Measurements from ENCODE around the gene AMPH. TPM values are rescaled to one million over a fixed set of nuclear protein-coding genes. Genes with fewer than 3 reads are reported as not detected.

AMPH gene
- total and polyA plus RNA-seq, 11 donors = 0.46 to 5.3 (median 3.1) TPM

GRCh38 chr7:38463277-38464225 is 167.6 kb downstream of the AMPH start:
- intact Hi-C loops (cut with DNase I) = no loop called here
- Histone ChIP-seq H3K9me3 (peaks cover 0 to 16% (median 0%) of the 10 kb centered on the region in 12 donors), H3K4me1 (peaks cover 0 to 3% (median 0%) of the 10 kb centered on the region in 12 donors), H3K27ac (no peak overlapping the region), H3K36me3 (no peaks in the 10 kb centered on the region), H3K27me3 (no peaks in the 10 kb centered on the region), H3K4me3 (peak overlapping the region in 1 of 12 donors; percentile 31)
- ATAC-seq (peak in 1 of 4 donors; percentile 33), DNase-seq (peak in 4 of 5 donors; percentile 37 to 86 (median 52))
- WGBS, 4 donors = 53 to 81% (median 65%) methylated on average over 8 of the region's 8 CpGs
- TF ChIP-seq CTCF (IDR thresholded peaks at IDR 0.05) = no peak
- TF ChIP-seq POLR2A (IDR thresholded peaks at IDR 0.05) = no peak

GRCh38 chr7:38462819-38463218 is 168.4 kb downstream of the AMPH start:
- DNase-seq = peak in 1 of 5 donors; percentile 14
- peaks cover 0 to 3% (median 0%) of the 10 kb centered on the region in 12 donors for H3K4me1 ChIP-seq
- TF ChIP-seq CTCF (IDR thresholded peaks at IDR 0.05) = no peak
- no peak for TF ChIP-seq POLR2A (IDR thresholded peaks at IDR 0.05)
- no peak overlapping the region for H3K27ac ChIP-seq
- peaks cover 0 to 16% (median 0%) of the 10 kb centered on the region in 12 donors for H3K9me3 ChIP-seq
- H3K4me3 ChIP-seq = no peak overlapping the region
- H3K36me3 ChIP-seq = no peaks in the 10 kb centered on the region
- no peaks in the 10 kb centered on the region for H3K27me3 ChIP-seq
- ATAC-seq = no peak
- intact Hi-C loops (cut with DNase I) = no loop called here
- 94 to 97% (median 96%) methylated on average over 11 of the region's 11 CpGs for WGBS, 4 donors

GRCh38 chr7:38461887-38462286 is 169.3 kb downstream of the AMPH start:
- Histone ChIP-seq H3K36me3 (no peaks in the 10 kb centered on the region), H3K9me3 (peaks cover 0 to 16% (median 0%) of the 10 kb centered on the region in 12 donors), H3K27me3 (no peaks in the 10 kb centered on the region), H3K27ac (no peak overlapping the region), H3K4me3 (no peak overlapping the region), H3K4me1 (peaks cover 0 to 3% (median 0%) of the 10 kb centered on the region in 12 donors)
- 88 to 94% (median 90%) methylated on average over 7 of the region's 7 CpGs for WGBS, 4 donors
- no peak for DNase-seq
- intact Hi-C loops (cut with DNase I) = no loop called here
- TF ChIP-seq CTCF (IDR thresholded peaks at IDR 0.05) (no peak), POLR2A (IDR thresholded peaks at IDR 0.05) (no peak)
- ATAC-seq = no peak

- Histone ChIP-seq H3K36me3 (no peaks in the 10 kb centered on the region), H3K27me3 (no peaks in the 10 kb centered on the region), H3K4me1 (peaks cover 0 to 16% (median 7%) of the 10 kb centered on the region in 12 donors), H3K4me3 (no peak overlapping the region), H3K9me3 (peaks cover 0 to 4% (median 0%) of the 10 kb centered on the region in 12 donors), H3K27ac (no peak overlapping the region)
- TF ChIP-seq POLR2A (IDR thresholded peaks at IDR 0.05) (no peak), CTCF (IDR thresholded peaks at IDR 0.05) (no peak)
- WGBS, 4 donors = 86 to 92% (median 90%) methylated on average over 5 of the region's 5 CpGs
- DNase-seq (no peak), ATAC-seq (no peak)
- intact Hi-C loops (cut with DNase I) = loop anchor here in 8 of 10 donors (2.0 to 10.0 kb wide), 9 partner anchors 201 to 301 kb away; no protein-coding TSS in a partner anchor
These were observed 177.3 kb downstream of the AMPH start for GRCh38 chr7:38453826-38454225.
